Endothelial cell (in vitro differentiated cells): Measurements from ENCODE around the gene TMEM123. TPM values are rescaled to one million over a fixed set of nuclear protein-coding genes. Genes with fewer than 3 reads are reported as not detected.

Experiments
- DNase-seq: peaks from one replicate; pipeline ENCODE4 v3.0.0; 2021; ENCODE audit warnings: low spot score
- H3K27ac Mint-ChIP-seq: one replicate; pipeline ENCODE4 v1.8.0; 2021; ENCODE audit warnings: mixed read lengths, inconsistent platforms; ENCODE audit not compliant: unreplicated experiment
- H3K27me3 Mint-ChIP-seq: one replicate; pipeline ENCODE4 v1.8.0; 2021; ENCODE audit warnings: mild to moderate bottlenecking, moderate library complexity, mixed read lengths, inconsistent platforms; ENCODE audit not compliant: unreplicated experiment
- H3K36me3 Mint-ChIP-seq: one replicate; pipeline ENCODE4 v1.8.0; 2021; ENCODE audit warnings: mild to moderate bottlenecking, low read depth, mixed read lengths, inconsistent platforms; ENCODE audit not compliant: unreplicated experiment
- H3K4me1 Mint-ChIP-seq: one replicate; pipeline ENCODE4 v1.8.0; 2021; ENCODE audit warnings: mild to moderate bottlenecking, mixed read lengths, inconsistent platforms; ENCODE audit not compliant: unreplicated experiment
- H3K4me3 Mint-ChIP-seq: one replicate; pipeline ENCODE4 v1.8.0; 2021; ENCODE audit warnings: mild to moderate bottlenecking, mixed read lengths, inconsistent platforms; ENCODE audit not compliant: unreplicated experiment
- H3K9me3 Mint-ChIP-seq: one replicate; pipeline ENCODE4 v1.8.0; 2021; ENCODE audit warnings: mixed read lengths, inconsistent platforms; ENCODE audit not compliant: unreplicated experiment
- total RNA-seq: library from RNA; stranded (reverse); fragmentation: NEBNext Ultra II Directional; extraction: Animal tissue kit (Norgen Biotek cat#: 25700); gene quantifications from one replicate; pipeline ENCODE4 v1.2.1, GENCODE V29; 2021; ENCODE audit not compliant: unreplicated experiment
- TF ChIP-seq, protein P1 (sequence below): fragments of 200-600 bp; sonication (generic); IDR thresholded peaks from one replicate; pipeline ENCODE4 v1.5.0; 2021; ENCODE audit warnings: antibody characterized with exemption; ENCODE audit not compliant: unreplicated experiment

TMEM123 gene
- total RNA-seq, 1 donor from 2014 or later: 142 TPM

DNA sequence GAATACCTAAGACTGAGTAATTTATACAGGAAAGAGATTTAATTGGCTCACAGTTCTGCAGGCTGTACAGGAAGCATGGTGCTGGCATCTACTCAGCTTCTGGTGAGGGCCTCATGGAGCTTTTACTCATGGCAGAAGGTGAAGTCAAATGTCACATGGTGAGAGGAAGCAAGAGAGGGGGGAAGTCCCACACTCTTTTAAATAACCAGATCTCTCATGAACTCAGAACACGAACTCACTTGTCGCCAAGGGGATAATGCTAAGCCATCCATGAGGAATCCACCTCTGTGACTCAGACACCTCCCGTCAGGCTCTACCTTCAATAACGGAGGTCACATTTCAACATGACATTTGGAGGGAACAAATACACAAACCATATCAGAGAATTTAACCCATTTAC is 63.3 kb downstream of the TMEM123 start:
- H3K27me3 Mint-ChIP-seq: peaks cover 8% of the 10 kb centered on the region
- no peak overlapping the region for H3K27ac Mint-ChIP-seq
- peak overlapping the region; percentile 9 for H3K4me3 Mint-ChIP-seq
- TF ChIP-seq, protein P1, sequence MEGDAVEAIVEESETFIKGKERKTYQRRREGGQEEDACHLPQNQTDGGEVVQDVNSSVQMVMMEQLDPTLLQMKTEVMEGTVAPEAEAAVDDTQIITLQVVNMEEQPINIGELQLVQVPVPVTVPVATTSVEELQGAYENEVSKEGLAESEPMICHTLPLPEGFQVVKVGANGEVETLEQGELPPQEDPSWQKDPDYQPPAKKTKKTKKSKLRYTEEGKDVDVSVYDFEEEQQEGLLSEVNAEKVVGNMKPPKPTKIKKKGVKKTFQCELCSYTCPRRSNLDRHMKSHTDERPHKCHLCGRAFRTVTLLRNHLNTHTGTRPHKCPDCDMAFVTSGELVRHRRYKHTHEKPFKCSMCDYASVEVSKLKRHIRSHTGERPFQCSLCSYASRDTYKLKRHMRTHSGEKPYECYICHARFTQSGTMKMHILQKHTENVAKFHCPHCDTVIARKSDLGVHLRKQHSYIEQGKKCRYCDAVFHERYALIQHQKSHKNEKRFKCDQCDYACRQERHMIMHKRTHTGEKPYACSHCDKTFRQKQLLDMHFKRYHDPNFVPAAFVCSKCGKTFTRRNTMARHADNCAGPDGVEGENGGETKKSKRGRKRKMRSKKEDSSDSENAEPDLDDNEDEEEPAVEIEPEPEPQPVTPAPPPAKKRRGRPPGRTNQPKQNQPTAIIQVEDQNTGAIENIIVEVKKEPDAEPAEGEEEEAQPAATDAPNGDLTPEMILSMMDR: no peak
- H3K36me3 Mint-ChIP-seq: peaks cover 39% of the 10 kb centered on the region
- peaks cover 40% of the 10 kb centered on the region for H3K4me1 Mint-ChIP-seq
- no peaks in the 10 kb centered on the region for H3K9me3 Mint-ChIP-seq
- no peak for DNase-seq

DNA sequence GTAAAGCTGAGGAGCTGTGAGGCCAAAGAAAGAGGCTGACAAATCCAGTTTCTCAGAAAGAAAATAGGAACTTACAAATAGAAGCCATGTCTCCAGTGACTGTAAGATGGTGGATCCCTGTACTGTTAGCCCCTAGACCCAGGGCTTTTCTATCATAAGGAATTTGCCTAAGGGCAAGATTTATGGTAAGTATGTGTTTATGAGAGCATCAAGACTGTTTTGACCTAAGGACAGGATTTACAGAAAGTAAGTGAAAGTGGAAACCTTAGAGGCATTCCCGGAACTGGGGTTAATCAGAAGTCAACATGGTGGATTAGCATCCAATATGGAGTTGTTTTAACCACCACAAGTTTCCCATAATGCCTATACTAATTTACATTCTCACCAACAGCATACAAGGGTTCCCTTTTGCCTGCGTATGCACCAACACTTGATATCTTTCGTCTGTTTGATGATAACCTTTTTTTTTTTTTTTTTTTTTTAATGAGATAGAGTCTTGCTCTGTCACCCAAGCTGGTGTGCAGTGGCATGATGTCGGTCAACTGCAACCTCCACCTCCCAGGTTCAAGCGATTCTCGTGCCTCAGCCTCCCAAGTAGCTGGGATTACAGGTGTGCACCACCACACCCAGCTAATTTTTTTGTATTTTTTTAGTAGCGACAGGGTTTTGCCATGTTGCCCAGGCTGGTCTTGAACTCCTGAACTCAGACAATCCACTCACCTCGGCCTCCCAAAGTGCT is 65.4 kb downstream of the TMEM123 start:
- Mint-ChIP-seq H3K4me1 (peaks cover 60% of the 10 kb centered on the region), H3K27me3 (peaks cover 10% of the 10 kb centered on the region), H3K36me3 (peaks cover 37% of the 10 kb centered on the region), H3K27ac (no peak overlapping the region), H3K4me3 (no peak overlapping the region), H3K9me3 (no peaks in the 10 kb centered on the region)
- DNase-seq: no peak
- TF ChIP-seq, protein P1: no peak

DNA sequence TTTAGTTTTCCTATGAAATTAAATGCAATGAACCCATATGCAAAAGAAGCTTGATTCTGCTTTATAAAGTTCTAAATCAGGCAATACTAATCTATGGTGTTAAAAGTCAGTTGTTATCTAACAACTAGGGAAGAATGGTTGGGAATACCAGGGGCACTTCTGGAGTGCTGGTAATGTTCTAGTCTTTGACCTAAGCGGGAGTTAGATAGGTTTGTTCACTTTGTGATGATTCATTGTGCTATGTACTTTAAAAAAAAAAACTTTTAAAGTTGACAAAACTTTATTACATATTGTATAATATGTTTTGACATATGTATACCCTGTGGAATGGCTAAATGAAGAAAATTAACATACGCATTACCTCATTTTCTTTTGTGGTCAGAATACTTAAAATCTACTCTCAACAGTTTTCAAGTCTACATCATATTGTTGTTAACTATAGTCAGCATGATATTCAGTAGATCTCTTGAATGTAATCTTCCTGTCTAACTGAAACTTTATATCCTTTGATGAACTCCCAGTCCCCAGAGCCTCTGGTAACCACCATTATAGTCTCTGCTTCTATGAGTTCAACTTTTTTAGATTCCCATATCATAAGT is 66.3 kb downstream of the TMEM123 start:
- Mint-ChIP-seq H3K27ac (peak overlapping the region; percentile 88), H3K27me3 (peaks cover 10% of the 10 kb centered on the region), H3K9me3 (no peaks in the 10 kb centered on the region), H3K4me1 (peaks cover 69% of the 10 kb centered on the region), H3K4me3 (no peak overlapping the region), H3K36me3 (peaks cover 42% of the 10 kb centered on the region)
- no peak for DNase-seq
- TF ChIP-seq, protein P1: no peak

DNA sequence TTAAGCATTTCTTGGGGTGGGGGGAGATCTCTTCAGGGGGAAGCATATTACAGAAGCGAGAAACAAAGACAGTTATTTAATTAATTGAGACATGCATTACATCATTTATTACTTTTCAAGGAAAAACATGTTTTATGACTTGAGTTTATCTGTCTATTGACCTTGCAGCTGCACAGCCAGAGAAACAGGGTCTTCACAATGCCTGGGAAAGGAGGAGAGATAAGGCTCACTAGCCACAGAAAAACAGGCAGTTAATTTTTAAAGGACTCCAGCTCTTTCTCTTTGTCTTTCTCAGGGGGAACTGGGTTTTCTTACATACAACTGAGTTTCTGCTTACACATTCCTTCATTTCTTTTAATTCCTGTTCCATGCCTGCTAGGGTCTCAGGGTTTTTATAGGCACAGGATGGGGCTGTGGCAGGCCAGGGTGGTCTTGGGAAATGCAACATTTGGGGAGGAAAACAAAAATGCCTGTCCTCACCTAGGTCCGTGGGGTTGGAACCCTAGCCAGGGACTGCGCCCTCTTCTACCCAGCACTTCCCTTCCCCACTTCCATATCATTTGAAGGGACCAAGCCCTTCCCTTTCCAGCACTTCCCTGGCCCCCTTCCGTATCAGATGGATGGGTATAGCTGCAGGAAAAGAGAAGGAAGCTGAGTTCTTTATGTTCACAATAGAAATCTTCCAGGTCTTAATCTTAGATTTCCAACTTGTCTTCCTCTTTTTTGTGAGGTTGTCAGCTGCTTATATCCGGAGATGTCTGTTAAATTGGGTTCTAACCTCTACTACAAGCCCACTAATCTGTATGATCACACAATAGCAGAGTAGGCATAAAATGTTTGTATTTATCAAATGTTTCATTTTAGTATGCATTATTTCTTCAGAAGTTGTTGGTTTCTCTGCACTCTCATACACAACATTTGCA is 67.2 kb downstream of the TMEM123 start:
- peaks cover 7% of the 10 kb centered on the region for H3K27me3 Mint-ChIP-seq
- TF ChIP-seq, protein P1: no peak
- H3K4me1 Mint-ChIP-seq: peaks cover 65% of the 10 kb centered on the region
- no peak for DNase-seq
- H3K4me3 Mint-ChIP-seq: peak overlapping the region; percentile 60
- H3K9me3 Mint-ChIP-seq: no peaks in the 10 kb centered on the region
- peak overlapping the region; percentile 88 for H3K27ac Mint-ChIP-seq
- H3K36me3 Mint-ChIP-seq: peaks cover 45% of the 10 kb centered on the region
